ENCODE data around the gene ITPR2. TPM values are rescaled to one million over a fixed set of nuclear protein-coding genes. Genes with fewer than 3 reads are reported as not detected.

The ITPR2 gene
- polyA plus RNA-seq, 10 donors = 3.3 to 5.7 (median 4.1) TPM

- no peak for DNase-seq
Observed at GRCh38 chr12:26406813-26407212, 426.2 kb downstream of the ITPR2 start.

- no peak for DNase-seq
Observed at GRCh38 chr12:26406391-26406790, 426.6 kb downstream of the ITPR2 start.

GRCh38 chr12:26403601-26404000, 429.4 kb downstream of the ITPR2 start:
- DNase-seq = no peak

DNA sequence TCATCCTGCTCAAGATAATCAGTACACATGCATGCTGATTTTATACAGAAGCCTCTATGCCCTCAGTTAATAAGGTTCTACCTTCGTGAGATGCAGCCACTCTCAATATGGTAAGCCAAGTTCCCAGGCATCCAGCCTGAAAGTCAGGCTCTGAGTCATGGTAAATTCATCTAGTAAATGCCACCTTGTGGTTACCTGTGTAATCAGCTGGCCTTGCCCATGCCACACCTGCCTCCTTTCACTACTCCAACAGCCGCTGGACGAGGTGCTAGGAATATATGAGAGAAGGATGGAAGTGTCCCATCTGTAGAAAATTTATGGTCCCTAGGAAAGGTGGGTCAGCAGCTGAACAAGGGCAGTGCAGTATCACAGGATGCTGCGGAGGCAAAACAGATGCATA, 430.3 kb downstream of the ITPR2 start:
- DNase-seq = no peak

GRCh38 chr12:26401874-26402273, 431.1 kb downstream of the ITPR2 start:
- DNase-seq = no peak

DNA sequence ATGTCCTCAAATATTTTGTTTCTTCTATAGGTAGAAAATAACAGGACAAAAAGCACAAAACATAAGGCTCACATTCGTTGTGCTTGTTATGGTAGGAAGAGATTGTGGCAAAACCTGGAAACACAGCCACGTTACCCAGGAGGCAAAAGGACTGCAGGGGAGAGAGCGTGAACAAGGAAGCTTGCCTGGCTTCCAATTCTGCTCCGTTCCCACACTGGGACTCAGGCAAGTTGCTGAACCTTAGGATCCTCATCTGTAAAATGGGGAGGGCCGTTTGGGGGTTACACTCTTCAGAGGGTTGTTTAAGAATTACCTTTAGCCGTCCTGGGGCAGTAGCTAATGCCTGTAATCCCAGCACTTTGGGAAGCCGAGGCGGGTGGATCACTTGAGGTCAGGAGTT, 432.4 kb downstream of the ITPR2 start:
- DNase-seq = no peak

DNA sequence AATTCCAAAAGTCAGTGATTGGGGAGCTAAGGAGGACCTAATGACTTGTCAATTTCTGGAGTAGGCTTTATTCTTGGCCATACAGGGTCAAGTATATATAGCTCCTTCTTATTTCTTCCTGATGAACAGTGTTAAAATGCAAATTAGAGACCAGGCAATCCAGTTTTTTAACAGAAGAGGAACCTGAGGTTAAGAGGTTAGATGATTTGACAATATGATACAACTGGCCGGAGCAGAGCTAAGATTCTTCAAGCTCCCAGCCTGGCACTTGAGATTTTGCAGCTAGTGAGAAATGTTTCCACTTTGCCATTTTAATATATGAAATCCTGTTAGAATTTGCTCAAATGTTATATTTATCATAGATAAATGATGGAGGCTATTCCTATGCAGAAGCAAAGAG, 433.6 kb downstream of the ITPR2 start:
- no peak for DNase-seq

DNA sequence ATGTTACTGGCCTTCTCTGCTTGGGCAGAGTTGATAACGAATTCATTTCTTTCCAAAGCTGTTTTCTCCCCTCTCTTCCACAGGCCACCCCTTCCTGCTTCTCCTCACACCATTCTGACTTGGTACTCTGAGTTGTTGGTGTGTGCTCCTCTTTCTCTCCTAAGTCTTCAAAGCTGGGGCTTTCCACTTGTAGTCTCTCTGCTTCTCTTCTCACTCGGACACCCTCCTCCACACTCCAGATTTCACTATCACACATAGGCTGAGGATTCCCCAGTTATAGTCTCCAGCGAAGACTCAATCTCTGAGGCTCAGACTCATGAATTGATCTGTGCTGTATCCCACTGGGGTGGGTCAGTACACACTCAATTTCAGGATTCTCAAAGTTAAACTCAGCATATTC, 436.6 kb downstream of the ITPR2 start:
- DNase-seq = no peak

DNA sequence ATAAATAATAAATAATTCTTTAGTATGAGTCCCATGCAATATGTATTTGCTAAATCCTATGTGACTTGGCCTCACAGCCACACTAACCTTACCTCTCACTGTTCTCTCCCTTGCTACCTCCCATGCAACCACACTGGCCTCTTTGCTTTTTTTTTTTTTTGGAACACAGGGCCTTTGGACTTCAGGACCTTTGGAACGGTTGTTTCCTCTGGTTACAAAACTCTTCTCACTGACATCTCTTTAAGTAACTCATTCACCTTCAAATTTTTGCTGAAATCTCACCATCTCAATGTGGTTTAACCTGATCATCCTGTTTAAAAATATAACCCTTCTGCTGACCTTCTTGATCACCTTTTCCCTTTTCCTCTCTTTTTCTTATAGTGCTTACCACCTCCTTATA, 443.7 kb downstream of the ITPR2 start:
- no peak for DNase-seq

GRCh38 chr12:26384536-26384935, 448.5 kb downstream of the ITPR2 start:
- no peak for DNase-seq

- DNase-seq = no peak
Observed at GRCh38 chr12:26383041-26383440, 450.0 kb downstream of the ITPR2 start.

GRCh38 chr12:26380897-26381296, 452.1 kb downstream of the ITPR2 start:
- DNase-seq = no peak

GRCh38 chr12:26379777-26380467, 453.1 kb downstream of the ITPR2 start:
- no peak for DNase-seq

DNA sequence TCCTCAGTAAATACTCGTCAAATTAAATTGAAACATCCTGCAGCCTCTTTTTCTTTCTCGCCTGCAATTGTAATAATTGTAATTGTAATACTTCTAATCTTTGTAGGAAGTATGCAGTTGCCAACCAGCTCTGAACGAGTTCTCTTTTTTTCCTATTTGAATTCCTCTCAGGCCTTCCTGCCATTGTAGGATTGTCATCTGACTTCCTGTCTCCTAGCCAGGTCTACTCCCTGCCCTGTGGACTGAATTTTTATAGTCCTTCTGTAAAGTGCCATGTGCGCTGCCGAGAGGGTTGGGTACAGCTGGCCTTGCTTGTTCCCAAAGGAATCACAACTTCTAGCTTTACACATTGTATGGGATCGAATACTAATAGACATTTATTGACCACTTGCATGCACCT, 454.3 kb downstream of the ITPR2 start:
- DNase-seq = peak in 1 of 3 donors; percentile 26

- peak; percentile 20 to 58 (median 28) for DNase-seq
Observed at GRCh38 chr12:26374934-26375680, 457.9 kb downstream of the ITPR2 start.

- no peak for DNase-seq
Observed at GRCh38 chr12:26373606-26374495, 459.1 kb downstream of the ITPR2 start.

GRCh38 chr12:26372866-26373265, 460.1 kb downstream of the ITPR2 start:
- peak in 1 of 3 donors; percentile 19 for DNase-seq

DNA sequence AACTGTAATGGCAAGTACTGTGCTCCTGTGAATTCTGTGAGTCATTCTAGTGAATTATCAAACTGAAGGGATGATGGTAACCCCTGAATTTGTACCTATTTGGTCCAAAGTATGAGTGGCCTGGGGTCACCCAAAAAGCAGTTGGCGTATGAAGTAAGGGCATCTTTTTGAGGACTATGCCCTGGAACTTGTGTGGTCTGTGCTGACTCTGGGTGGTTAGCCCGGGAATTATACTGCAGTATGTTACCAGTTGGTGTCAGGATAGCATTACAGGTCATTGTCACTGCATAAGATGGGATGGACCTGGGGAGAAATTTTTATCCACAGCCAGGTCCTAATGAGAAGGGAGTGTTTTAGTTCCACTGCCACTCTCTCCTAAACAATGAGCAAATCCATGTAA, 462.9 kb downstream of the ITPR2 start:
- no peak for DNase-seq

DNA sequence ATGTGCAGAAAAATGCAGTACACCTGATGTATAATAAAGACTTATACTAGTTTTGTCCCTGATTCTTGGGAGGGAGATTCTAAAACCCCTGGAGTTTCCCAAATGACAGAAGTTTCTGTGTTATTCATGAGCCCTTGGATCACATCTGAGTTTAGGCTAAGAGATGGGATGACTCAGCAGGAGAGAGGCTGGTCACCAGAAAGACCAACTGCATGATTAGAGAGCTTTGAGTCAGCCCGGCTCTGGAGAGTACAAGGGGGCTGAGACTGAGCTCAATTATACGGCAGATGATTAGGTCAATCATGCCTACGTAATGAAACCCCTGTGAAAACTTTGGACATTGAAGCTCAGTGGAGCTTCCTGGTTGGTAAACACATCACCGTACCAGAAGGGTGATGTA, 463.4 kb downstream of the ITPR2 start:
- peak in 1 of 3 donors; percentile 37 for DNase-seq

DNA sequence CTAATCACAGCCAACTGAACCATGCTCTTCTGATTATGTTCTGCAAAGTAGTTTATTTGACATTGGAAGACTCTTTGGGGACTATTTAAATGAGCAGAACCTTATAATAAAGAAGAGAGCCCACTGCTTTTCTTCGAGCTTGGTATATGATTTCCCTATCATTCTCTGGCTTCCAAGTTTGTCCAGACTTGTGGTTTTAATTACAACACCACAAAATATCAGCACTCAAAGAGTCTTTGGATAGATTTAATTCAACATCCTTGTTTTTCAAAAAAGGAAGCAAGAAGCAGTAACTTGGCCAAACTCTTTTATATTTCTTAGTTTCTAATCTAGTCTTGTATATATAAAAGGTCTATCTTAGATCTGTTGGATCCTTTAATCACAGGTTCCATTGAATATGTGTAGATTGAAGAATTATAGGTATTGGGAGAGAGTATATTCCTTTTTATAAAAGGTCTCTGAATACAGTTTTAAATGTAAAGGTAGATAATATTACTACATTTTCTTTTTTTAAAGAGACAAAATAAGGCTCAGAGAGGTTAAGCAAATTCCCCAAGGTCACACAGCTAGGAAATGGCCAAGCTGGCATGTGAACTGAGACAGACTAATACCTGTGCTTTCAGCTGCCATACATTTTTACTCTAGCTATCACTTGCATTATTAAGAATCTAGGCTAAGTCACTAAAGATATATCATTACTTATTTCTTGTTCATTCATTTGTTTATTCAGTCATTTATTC, 464.8 kb downstream of the ITPR2 start:
- DNase-seq = no peak

GRCh38 chr12:26361964-26362363, 471.0 kb downstream of the ITPR2 start:
- DNase-seq = no peak

GRCh38 chr12:26360062-26360461, 472.9 kb downstream of the ITPR2 start:
- no peak for DNase-seq

Measured in muscle of back (tissue), 11 donors.